Transverse colon (tissue), 4 donors: ENCODE data around the gene BPTF. TPM values are rescaled to one million over a fixed set of nuclear protein-coding genes. Genes with fewer than 3 reads are reported as not detected.
"Not testable (repeated sequence)": the region's sequence is repeated elsewhere in the genome, so short reads cannot be mapped to it uniquely, and the experiment has no call there.

Experiments used
- DNase-seq: peaks from one replicate; pipeline ENCODE4 v3.0.0-alpha.2; 2019
- H3K27ac ChIP-seq, 4 donors: fragments of 200-600 bp; sonication (generic); 2 replicates each; pipeline ENCODE4 v1.5.1; 2016 to 2018; ENCODE audit warnings: inconsistent platforms in 4 of 4
- H3K27me3 ChIP-seq: fragments of 200-600 bp; sonication (generic); 2 replicates; pipeline ENCODE4 v1.5.1; 2017; ENCODE audit warnings: inconsistent platforms
- H3K36me3 ChIP-seq, 4 donors: fragments of 200-600 bp; sonication (generic); 2 replicates each; pipeline ENCODE4 v1.5.1; 2017 to 2019; ENCODE audit warnings: inconsistent platforms in 4 of 4
- H3K4me1 ChIP-seq, 4 donors: fragments of 200-600 bp; sonication (generic); 2 replicates each; pipeline ENCODE4 v1.5.1; 2017 to 2020; ENCODE audit warnings: inconsistent platforms in 4 of 4
- H3K4me3 ChIP-seq, 4 donors: fragments of 200-600 bp; sonication (generic); 1 replicate in 1 of 4; 2 replicates in 3 of 4; pipeline versions ENCODE4 v1.5.1 to v1.6.1; 2017 to 2019; ENCODE audit warnings: inconsistent platforms in 4 of 4
- H3K9me3 ChIP-seq, 2 donors: fragments of 200-600 bp; sonication (generic); 2 replicates each; pipeline ENCODE4 v1.5.1; 2017 to 2019; ENCODE audit warnings: inconsistent platforms in 2 of 2
- EP300 ChIP-seq: sonication (generic); formaldehyde crosslinking; IDR thresholded peaks from one replicate; pipeline ENCODE4 v1.6.1; 2017; ENCODE audit warnings: antibody characterized with exemption, low read depth
- POLR2A ChIP-seq: fragments of 450-650 bp; IDR thresholded peaks from one replicate; pipeline ENCODE4 v1.6.1; 2016; ENCODE audit warnings: antibody characterized with exemption, mild to moderate bottlenecking, moderate library complexity
- POLR2AphosphoS5 ChIP-seq, 3 donors: sonication (generic); formaldehyde crosslinking; IDR thresholded peaks; one replicate each; pipeline ENCODE4 v1.6.1; 2016; ENCODE audit warnings: antibody characterized with exemption in 3 of 3
- WGBS, 2 donors: methylation state at CpG; one replicate each; pipeline ENCODE4 v1.1.5; 2018; ENCODE audit warnings: low coverage in 1 of 2; 5-methylcytosine and 5-hydroxymethylcytosine counted together
- in situ Hi-C, 4 donors: fragments of 200-750 bp; cut with MboI; loops; one replicate each; pipeline versions ENCODE4 v1.15.0 to v1.15.1; 2017; ENCODE audit warnings: low sequenced_read_pairs in 3 of 4, low pct_ligation_motif_present in 1 of 4, low pct_unique_long_range_greater_than_20kb in 1 of 4
- intact Hi-C: fragments of 100-400 bp; cut with DNase I; formaldehyde crosslinking; loops from one replicate; pipeline ENCODE4 v1.15.1; 2023; ENCODE audit warnings: low total_unique reads
- total RNA-seq, 4 donors: library from RNA; depleted of rRNA; stranded (reverse); fragments of >200 nt; gene quantifications; one replicate each; pipeline ENCODE4 v1.1.0, GENCODE V29; 2016
- TF ChIP-seq, protein P1 (sequence below), 5 experiments: fragments of 200-600 bp in 3 of 5; fragments of 450-650 bp in 2 of 5; sonication (generic) in 3 of 5; IDR thresholded peaks; 1 replicate in 2 of 5; 2 replicates in 3 of 5; pipeline ENCODE4 v1.5.1; 2016 to 2017; ENCODE audit warnings: antibody characterized with exemption in 5 of 5, inconsistent platforms in 3 of 5, mild to moderate bottlenecking in 2 of 5, moderate library complexity in 1 of 5

The BPTF gene
- total RNA-seq, 4 donors from 2014 or later: 70.3 to 158 (median 86.7) TPM

DNA sequence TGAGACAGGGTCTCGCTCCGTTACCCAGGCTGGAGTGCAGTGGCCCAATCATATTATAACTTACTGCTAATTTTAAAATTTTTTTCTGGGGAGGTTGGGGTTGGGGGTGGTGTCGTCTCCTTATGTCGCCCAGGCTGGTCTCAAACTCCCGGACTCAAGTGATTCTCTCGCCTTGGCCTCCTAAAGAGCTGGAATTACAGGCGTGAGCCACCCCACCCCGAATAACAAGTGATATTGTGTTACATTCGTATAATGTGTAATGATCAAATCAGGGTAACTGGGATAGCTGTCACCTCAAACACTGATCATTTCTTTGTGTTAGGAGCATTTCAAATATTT is 194.0 kb downstream of the BPTF start:
- TF ChIP-seq EP300 (no peak), POLR2A (no peak), POLR2AphosphoS5 (IDR thresholded peaks at IDR 0.05) (no peak)
- TF ChIP-seq, protein P1, sequence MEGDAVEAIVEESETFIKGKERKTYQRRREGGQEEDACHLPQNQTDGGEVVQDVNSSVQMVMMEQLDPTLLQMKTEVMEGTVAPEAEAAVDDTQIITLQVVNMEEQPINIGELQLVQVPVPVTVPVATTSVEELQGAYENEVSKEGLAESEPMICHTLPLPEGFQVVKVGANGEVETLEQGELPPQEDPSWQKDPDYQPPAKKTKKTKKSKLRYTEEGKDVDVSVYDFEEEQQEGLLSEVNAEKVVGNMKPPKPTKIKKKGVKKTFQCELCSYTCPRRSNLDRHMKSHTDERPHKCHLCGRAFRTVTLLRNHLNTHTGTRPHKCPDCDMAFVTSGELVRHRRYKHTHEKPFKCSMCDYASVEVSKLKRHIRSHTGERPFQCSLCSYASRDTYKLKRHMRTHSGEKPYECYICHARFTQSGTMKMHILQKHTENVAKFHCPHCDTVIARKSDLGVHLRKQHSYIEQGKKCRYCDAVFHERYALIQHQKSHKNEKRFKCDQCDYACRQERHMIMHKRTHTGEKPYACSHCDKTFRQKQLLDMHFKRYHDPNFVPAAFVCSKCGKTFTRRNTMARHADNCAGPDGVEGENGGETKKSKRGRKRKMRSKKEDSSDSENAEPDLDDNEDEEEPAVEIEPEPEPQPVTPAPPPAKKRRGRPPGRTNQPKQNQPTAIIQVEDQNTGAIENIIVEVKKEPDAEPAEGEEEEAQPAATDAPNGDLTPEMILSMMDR (IDR thresholded peaks at IDR 0.05): no peak
- 74 to 76% methylated on average over 4 to 9 of the region's 9 CpGs for WGBS, 2 donors
- Histone ChIP-seq H3K27ac (peak overlapping the region; percentile 90 to 91 (median 91)), H3K4me3 (peak overlapping the region in 2 of 4 donors; percentile 50 to 81), H3K27me3 (no peaks in the 10 kb centered on the region), H3K4me1 (peaks cover 0 to 8% (median 3%) of the 10 kb centered on the region in 4 donors), H3K36me3 (no peaks in the 10 kb centered on the region), H3K9me3 (no peaks in the 10 kb centered on the region)
- in situ Hi-C loops: no loop called here
- intact Hi-C loops: no loop called here
- DNase-seq: no peak

DNA sequence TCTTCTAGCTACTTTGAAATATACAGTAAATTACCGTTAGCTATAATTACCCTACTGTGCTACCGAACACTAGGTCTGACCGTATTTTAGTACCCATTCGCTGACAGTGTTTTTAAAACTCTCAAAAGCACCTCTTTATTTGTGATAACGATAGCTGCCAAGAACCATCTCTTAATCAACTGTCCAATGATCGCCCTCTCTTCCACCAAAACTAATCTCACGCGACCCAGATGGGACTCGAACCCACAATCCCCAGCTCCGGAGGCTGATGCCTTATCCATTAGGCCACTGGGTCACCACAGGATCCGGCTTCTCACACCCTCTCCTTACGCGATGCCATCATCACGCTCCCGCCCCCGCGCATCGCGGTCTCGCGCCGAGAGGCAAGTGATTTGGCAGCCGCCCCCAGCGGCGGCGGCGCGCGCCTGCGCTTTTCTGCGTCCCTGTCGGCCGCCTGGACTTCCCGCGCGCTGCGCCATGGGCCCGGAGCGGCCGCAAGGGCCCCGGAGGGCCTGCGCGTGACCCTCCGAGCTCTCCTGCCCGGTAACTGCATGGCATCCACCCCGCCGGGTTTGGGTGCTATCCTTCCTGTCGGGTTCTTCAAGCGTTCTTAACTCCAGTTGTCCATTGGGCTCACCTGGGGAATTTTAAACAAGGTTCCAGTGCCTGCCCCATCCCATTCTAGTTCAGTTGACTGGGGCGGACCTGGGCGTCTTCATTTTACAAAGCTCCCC is 194.5 kb downstream of the BPTF start:
- Histone ChIP-seq H3K27me3 (no peaks in the 10 kb centered on the region), H3K36me3 (no peaks in the 10 kb centered on the region), H3K9me3 (no peaks in the 10 kb centered on the region), H3K4me1 (peaks cover 0 to 8% (median 3%) of the 10 kb centered on the region in 4 donors), H3K27ac (peak overlapping the region; percentile 90 to 91 (median 91)), H3K4me3 (peak overlapping the region; percentile 50 to 81 (median 60))
- in situ Hi-C loops: no loop called here
- TF ChIP-seq POLR2AphosphoS5 (IDR thresholded peaks at IDR 0.05): peak; percentile 31 to 58 (median 38)
- no peak for TF ChIP-seq EP300
- TF ChIP-seq, protein P1 (IDR thresholded peaks at IDR 0.05): peak; percentile 46 to 90 (median 62)
- peak; percentile 64 for TF ChIP-seq POLR2A
- WGBS, 2 donors: 1 to 3% methylated on average over 8 to 41 of the region's 51 CpGs
- intact Hi-C loops: no loop called here
- DNase-seq: peak; percentile 98

DNA sequence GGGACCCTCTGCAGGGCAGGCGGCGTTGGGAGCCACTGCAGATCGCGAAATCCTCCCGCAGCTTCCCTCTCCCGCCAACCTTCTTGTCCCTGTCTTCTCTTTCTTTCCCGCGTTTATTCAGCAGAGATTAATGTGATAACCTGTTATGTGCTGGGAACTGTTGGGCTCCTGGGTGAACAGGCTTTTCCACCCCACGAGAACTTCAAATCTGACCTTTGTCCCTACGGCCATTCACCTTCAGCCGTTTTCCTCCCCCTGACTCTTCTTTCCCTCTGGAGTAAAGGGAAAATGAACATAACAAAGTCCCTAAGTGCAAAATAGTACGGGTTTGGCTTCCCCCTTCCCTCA is 195.1 kb downstream of the BPTF start:
- Histone ChIP-seq H3K4me1 (peaks cover 0 to 8% (median 3%) of the 10 kb centered on the region in 4 donors), H3K9me3 (no peaks in the 10 kb centered on the region), H3K4me3 (peak overlapping the region; percentile 50 to 81 (median 60)), H3K36me3 (no peaks in the 10 kb centered on the region), H3K27me3 (no peaks in the 10 kb centered on the region), H3K27ac (peak overlapping the region; percentile 90 to 91 (median 91))
- intact Hi-C loops (no loop called here), in situ Hi-C loops (no loop called here)
- no peak for TF ChIP-seq POLR2A
- TF ChIP-seq POLR2AphosphoS5 (IDR thresholded peaks at IDR 0.05): no peak
- no peak for TF ChIP-seq EP300
- TF ChIP-seq, protein P1 (IDR thresholded peaks at IDR 0.05): no peak
- DNase-seq: no peak
- WGBS, 2 donors: 1 to 2% methylated on average over 6 to 12 of the region's 12 CpGs

GRCh38 chr17:68020791-68021190 is 195.5 kb downstream of the BPTF start:
- H3K27me3 ChIP-seq, H3K36me3 ChIP-seq, H3K9me3 ChIP-seq, intact Hi-C loops, DNase-seq, H3K4me1 ChIP-seq, in situ Hi-C loops: not testable (repeated sequence)
- 73 to 78% methylated on average over 9 to 13 of the region's 13 CpGs for WGBS, 2 donors
- peak overlapping the region; percentile 90 to 91 (median 91) for H3K27ac ChIP-seq
- peak overlapping the region in 3 of 4 donors; percentile 50 to 81 (median 59) for H3K4me3 ChIP-seq
